ENCODE data around the gene NAA60. TPM values are rescaled to one million over a fixed set of nuclear protein-coding genes. Genes with fewer than 3 reads are reported as not detected.
"Not testable (repeated sequence)": the region's sequence is repeated elsewhere in the genome, so short reads cannot be mapped to it uniquely, and the experiment has no call there.

Gene NAA60
- total RNA-seq, 1 donor from 2014 or later: 10.1 TPM

- DNase-seq (ENCODE audit: low read depth in 2 of 2): no peak
Observed at GRCh38 chr16:3461151-3461550, 17.7 kb downstream of the NAA60 start.

- DNase-seq (ENCODE audit: low read depth in 2 of 2): no peak
Observed at GRCh38 chr16:3465301-3465700, 21.8 kb downstream of the NAA60 start.

GRCh38 chr16:3465911-3466584 is 22.6 kb downstream of the NAA60 start:
- DNase-seq (ENCODE audit: low read depth in 2 of 2): no peak

GRCh38 chr16:3467182-3467581 is 23.7 kb downstream of the NAA60 start:
- DNase-seq (ENCODE audit: low read depth in 2 of 2): no peak

GRCh38 chr16:3467921-3468320 is 24.4 kb downstream of the NAA60 start:
- peak in 1 of 2 donors; percentile 64 for DNase-seq (ENCODE audit: low read depth in 2 of 2)

- DNase-seq (ENCODE audit: low read depth in 2 of 2): no peak
Observed at GRCh38 chr16:3468501-3468900, 25.0 kb downstream of the NAA60 start.

- DNase-seq (ENCODE audit: low read depth in 2 of 2): no peak
Observed at GRCh38 chr16:3469736-3470135, 26.3 kb downstream of the NAA60 start.

- no peak for DNase-seq (ENCODE audit: low read depth in 2 of 2)
Observed at GRCh38 chr16:3470723-3471122, 27.2 kb downstream of the NAA60 start.

- DNase-seq (ENCODE audit: low read depth in 2 of 2): no peak
Observed at GRCh38 chr16:3471518-3472176, 28.2 kb downstream of the NAA60 start.

GRCh38 chr16:3472878-3473595 is 29.6 kb downstream of the NAA60 start:
- DNase-seq (ENCODE audit: low read depth in 2 of 2): no peak

GRCh38 chr16:3473596-3473943 is 30.1 kb downstream of the NAA60 start:
- DNase-seq (ENCODE audit: low read depth in 2 of 2): not testable (repeated sequence)

GRCh38 chr16:3474136-3474779 is 30.8 kb downstream of the NAA60 start:
- no peak for DNase-seq (ENCODE audit: low read depth in 2 of 2)

- DNase-seq (ENCODE audit: low read depth in 2 of 2): not testable (repeated sequence)
Observed at GRCh38 chr16:3474870-3475269, 31.4 kb downstream of the NAA60 start.

GRCh38 chr16:3475604-3476375 is 32.3 kb downstream of the NAA60 start:
- DNase-seq (ENCODE audit: low read depth in 2 of 2): no peak

- DNase-seq (ENCODE audit: low read depth in 2 of 2): no peak
Observed at GRCh38 chr16:3476409-3476808, 32.9 kb downstream of the NAA60 start.

GRCh38 chr16:3478242-3478925 is 34.9 kb downstream of the NAA60 start:
- DNase-seq (ENCODE audit: low read depth in 2 of 2): no peak

- DNase-seq (ENCODE audit: low read depth in 2 of 2): no peak
Observed at GRCh38 chr16:3479654-3480216, 36.3 kb downstream of the NAA60 start.

GRCh38 chr16:3480901-3481695 is 37.6 kb downstream of the NAA60 start:
- no peak for DNase-seq (ENCODE audit: low read depth in 2 of 2)

All from lung microvascular endothelial cell (primary cell).